Measurements from ENCODE around the gene CXXC4.

CXXC4 gene

GRCh38 chr4:104486716-104487504, 7.8 kb downstream of the CXXC4 start:
- no peak for DNase-seq

- no peak for DNase-seq
These were observed 19.0 kb downstream of the CXXC4 start for GRCh38 chr4:104475652-104476051.

DNA sequence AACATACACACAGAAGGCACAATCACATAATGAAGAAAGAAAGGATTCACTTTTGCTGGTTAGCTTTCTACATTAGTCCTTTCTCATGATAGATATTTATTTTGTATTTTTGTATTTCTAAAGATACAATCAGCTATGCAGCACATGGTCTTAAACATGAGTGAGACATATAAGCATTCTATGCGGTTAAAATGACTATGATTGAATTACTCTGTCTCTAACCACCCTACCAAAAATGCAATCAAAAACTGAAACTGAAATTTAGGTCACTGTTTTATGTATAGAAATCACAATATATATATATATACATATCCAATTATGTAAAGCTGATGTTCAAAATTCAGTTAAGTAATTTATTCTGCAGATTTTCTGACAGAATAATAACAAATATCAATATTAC, 21.9 kb downstream of the CXXC4 start:
- no peak for DNase-seq

- no peak for DNase-seq
These were observed 23.9 kb downstream of the CXXC4 start for GRCh38 chr4:104470770-104471169.

GRCh38 chr4:104469794-104470193, 24.9 kb downstream of the CXXC4 start:
- DNase-seq, result no peak

DNA sequence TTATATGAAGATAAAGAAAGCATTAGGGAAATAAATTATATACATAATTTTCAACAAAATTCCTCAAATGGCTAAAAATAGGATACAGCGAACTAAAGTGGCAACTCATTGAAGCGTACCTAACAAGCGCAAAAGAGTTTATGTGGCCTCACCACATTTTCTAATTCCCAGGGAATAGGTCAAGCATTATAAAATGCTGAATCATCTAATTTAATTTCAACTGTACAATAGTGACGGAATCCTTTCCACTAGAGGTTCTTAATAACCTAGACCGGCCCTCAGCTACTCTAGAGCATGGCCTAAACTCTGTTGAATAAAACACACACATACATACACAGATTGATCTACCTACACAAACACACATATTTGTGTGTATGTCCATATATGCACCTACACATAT, 29.1 kb downstream of the CXXC4 start:
- no peak for DNase-seq

DNA sequence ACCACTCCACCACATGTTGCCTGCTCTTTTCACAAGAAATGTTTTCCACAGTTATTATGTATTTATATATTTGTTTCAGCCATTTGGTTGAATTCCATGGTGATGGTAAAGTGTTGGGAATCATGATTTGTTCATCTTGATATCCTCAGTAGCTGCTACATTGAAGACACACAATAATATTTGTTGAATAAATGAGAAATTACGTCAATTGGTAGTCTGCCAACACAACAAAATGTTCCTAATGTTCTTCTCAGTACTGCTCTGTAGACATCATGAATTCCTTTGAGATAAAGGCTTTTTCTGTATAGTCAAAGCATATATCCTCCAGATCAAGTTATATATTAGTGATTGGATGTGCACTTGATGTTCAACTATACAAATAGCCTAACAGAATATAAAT, 29.5 kb downstream of the CXXC4 start:
- DNase-seq, result no peak

- no peak for DNase-seq
These were observed 32.1 kb downstream of the CXXC4 start for GRCh38 chr4:104462641-104463040.

DNA sequence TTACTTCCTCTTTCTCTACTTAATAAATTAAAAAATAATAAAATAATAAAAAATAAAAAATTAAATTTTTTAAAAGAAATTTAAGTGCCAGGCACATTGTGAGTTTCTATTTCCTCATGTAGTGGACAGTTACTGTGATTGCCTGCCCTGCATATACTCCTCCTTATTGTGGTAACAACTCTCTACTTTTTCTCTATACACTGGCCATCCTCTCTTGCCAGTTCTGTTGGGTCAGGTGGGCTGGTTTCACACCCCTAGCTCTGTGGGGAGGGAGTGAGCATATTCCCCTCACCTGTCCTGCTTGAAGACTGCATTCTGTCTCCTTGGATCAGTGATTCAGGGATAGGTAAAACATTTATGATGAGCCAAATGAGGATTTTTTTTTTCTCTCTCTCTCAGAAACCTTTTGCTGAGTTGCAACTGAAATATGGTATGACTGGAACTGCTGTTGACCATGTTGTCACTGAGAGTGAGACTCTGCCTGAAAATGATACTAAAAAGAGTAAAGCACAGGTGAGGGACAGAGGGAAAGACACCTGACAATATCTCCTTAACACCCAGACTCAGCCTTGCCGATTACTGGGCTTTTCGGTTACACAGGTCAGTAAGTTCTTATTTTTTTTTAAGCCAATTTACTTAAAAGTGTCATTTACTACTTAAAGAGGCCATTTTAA, 37.2 kb downstream of the CXXC4 start:
- DNase-seq, result no peak

GRCh38 chr4:104451573-104451972, 43.1 kb downstream of the CXXC4 start:
- DNase-seq, result no peak

DNA sequence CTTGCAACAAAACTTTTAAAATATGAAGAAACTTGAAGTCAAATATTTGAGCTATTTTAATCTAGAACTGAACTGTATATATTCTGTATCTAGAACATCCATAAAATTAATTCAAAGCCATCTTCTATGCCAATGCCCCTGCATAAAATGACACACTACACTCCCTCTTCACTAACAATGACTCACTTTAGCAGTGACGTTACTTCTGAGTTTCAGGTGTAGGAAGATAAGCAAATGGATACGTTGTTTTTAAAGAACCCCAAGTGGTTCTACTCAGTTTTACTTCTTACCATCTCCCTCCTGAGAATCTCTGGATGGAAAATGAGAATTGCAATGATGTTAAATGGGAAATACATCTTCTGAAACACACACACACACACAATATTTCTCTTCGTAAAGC, 45.2 kb downstream of the CXXC4 start:
- DNase-seq, result no peak

DNA sequence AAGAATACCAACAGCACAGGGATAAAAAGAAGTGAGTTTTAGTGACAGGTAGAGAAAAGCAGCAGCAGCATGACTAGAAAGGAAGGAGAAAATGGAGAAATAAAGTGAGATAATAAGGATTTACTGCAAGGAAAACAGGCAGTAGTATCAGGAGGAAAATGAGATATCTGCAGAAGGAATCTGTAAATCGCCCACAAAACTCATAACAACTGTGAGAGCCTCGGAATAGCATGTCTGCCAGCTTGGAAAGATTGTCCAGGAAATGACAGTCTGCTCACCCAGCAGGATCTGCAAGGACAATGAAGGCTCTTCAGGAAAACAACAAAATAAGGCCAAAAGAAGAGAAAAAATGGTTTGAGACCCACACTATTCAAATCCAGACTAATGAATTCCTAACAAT, 47.4 kb downstream of the CXXC4 start:
- no peak for DNase-seq

- DNase-seq, result no peak
These were observed 48.0 kb downstream of the CXXC4 start for GRCh38 chr4:104446431-104447278.

DNA sequence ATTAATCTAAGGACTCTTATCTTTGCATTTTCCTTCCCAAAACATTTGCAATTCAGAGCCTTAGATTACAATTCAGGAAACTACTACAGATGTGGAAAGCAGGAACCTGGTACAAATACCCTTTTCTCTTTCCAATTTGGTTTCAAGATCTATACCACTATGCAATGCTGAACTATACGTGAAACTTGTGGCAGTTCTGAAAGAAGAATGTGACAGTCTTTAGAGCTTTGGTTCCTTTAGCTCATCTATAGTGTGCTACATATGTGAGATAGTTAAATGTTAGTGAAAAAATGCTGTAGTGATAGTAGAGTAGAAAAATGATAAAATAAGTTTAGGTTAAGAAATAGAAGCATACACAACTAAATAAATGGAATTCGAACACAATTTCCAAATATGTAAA, 50.0 kb downstream of the CXXC4 start:
- DNase-seq, result no peak

GRCh38 chr4:104436542-104436941, 58.2 kb downstream of the CXXC4 start:
- DNase-seq, result no peak

- DNase-seq, result no peak
These were observed 65.4 kb downstream of the CXXC4 start for GRCh38 chr4:104429150-104429741.

DNA sequence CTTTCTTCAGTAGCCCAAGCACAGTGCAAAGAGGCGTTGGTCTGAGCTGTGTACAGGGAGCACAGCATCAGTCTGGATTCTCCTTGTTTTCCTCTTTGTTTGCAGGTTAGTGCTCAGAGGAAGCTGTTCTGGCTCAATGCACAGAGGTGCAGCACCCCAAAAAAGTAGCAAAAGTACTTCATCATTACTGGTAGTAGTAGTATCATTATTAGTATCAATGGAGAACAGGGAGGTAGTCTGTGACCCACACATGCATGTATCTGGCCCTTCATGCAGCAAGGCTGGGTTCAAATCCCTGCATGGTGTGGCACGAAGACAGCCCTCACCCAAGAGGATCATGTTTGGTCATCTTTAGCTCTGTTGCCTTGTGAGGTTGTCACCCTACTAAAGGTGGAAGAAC, 68.7 kb downstream of the CXXC4 start:
- no peak for DNase-seq

- no peak for DNase-seq
These were observed 69.7 kb downstream of the CXXC4 start for GRCh38 chr4:104424989-104425388.

GRCh38 chr4:104424475-104424941, 70.2 kb downstream of the CXXC4 start:
- DNase-seq, result no peak

DNA sequence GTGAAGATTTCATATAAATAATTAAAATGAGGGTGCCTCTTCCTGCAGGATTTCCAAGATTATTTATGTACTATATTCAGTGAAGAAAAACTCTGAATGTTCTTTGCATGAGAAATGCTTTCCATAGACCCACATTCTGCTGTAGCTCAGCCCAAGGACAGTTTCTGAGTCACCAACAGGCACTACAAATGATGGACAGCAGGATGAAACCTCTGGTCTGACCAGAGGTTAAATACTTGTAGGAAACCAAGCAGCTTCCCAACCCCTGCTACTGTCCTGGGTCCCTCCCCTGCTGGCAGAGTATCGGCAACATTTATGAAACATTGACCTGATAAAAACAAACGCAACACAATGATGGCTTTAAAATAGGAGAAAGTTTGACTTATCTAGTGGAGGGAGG, 73.1 kb downstream of the CXXC4 start:
- DNase-seq, result no peak

DNA sequence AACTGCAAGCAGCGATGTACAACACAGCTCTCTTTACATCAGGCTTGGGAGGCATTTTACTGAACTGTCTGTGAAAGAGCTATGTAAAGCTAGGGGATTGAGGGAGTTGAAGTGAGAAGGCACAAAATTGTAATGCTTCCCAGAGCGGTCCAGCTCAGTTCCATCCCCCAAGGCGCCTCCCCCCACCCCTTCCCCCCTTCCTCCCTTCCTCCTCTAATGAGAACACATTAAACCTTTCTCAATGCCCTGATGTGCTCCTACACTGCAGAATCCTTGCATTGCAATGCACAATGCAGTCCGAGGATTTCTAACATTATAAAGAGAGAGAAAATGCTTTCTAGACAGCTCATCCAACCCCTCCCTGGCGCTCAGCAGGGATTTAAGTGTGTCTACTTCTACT, 73.9 kb downstream of the CXXC4 start:
- DNase-seq, result no peak

Measured in NCI-H1092 (cell line).